Measurements from ENCODE around the gene RAB30.

DNA sequence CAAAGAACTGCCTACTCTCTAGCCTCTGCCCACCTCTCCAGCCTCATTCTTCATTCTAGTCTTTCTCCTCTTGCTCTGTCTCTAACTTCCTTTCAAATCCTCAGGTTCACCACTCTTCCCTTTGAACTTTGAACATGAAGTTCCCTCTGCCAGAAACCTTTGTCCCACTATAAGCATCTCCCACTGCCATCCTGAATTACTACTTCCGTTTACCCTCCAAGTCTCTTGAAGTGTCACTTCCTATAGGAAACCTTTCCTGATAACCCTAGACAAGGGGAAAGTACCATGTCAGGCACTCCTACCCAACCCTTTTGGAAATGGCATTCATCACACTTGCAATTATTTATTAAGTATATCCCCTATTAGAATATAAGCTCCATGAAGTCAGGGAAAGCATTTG, 3.1 kb downstream of the RAB30 start:
- TF ChIP-seq CTCF (IDR thresholded peaks at IDR 0.05; ENCODE audit: low read length), result no peak
- no peak for TF ChIP-seq EZH2phosphoT487 (IDR thresholded peaks at IDR 0.05; ENCODE audit: low read length)
- TF ChIP-seq EZH2 (optimal IDR thresholded peaks at IDR 0.05; ENCODE audit: low read depth, low read length), result no peak

Data from MM.1S (cell line).